ENCODE results near the gene GRK4. TPM values are rescaled to one million over a fixed set of nuclear protein-coding genes. Genes with fewer than 3 reads are reported as not detected.

Gene GRK4
- total RNA-seq: 1 to 10 TPM; 3.3 to 3.8 TPM

GRCh38 chr4:2963175-2963965, at the start of gene GRK4, which contains the start of gene NOP14:
Gene GRK4, plus strand, starts transcription at chr4:2963571. Its CDS starts 500 bp downstream, at chr4:2964071.
Gene NOP14, minus strand, starts transcription at chr4:2963406. Its CDS starts 87 bp downstream, at chr4:2963319.

GRCh38 chr4:3074078-3074845, 110.9 kb downstream of the GRK4 start, which contains the start of the genes HTT and HTT-AS:
Gene HTT, plus strand, starts transcription at chr4:3074681. Its CDS starts 145 bp downstream, at chr4:3074826.
Gene HTT-AS, minus strand, starts transcription at chr4:3074538.

Small RNA genes lying within 50 kb of the gene (small RNA-seq; reads per million reads assigned to genes)
- gene RF02134: 0 reads per million in 2 donors
- gene RF02135: 0 reads per million in 2 donors
- gene RNU6-204P: 0.51 to 1.5 reads per million in 2 donors

Other genes starting within 250 kb of the GRK4 start
- 10 to 100 TPM; 32.7 to 44.3 TPM for gene TNIP2, start 207.2 kb upstream of the GRK4 start, total RNA-seq
- 10 to 100 TPM; 28.6 to 28.9 TPM for gene SH3BP2, start 170.5 kb upstream of the GRK4 start, total RNA-seq
- 100 to 1,000 TPM; 155 to 202 TPM for gene ADD1, start 119.7 kb upstream of the GRK4 start, total RNA-seq
- 10 to 100 TPM; 21.0 to 27.6 TPM for gene NOP14, start 165 bp upstream of the GRK4 start, total RNA-seq
- not detected for gene HTT-AS, start 111.0 kb downstream of the GRK4 start, total RNA-seq
- gene HTT, start 111.1 kb downstream of the GRK4 start, total RNA-seq: 10 to 100 TPM; 82.2 to 94.6 TPM

Measured in melanocyte of skin (primary cell).